Eye (tissue), 1 donor: ENCODE measurements around the gene LINS1.

ENCODE experiments used
- DNase-seq: peaks from one replicate; pipeline ENCODE4 v3.0.0-alpha.2; 2015

Gene LINS1

GRCh38 chr15:100547961-100548360 lies 54.0 kb downstream of the LINS1 start:
- DNase-seq: no peak

- DNase-seq: no peak
Measured at GRCh38 chr15:100544946-100545345, 57.0 kb downstream of the LINS1 start.

GRCh38 chr15:100544338-100544841 lies 57.6 kb downstream of the LINS1 start:
- no peak for DNase-seq

GRCh38 chr15:100542290-100542689 lies 59.7 kb downstream of the LINS1 start:
- no peak for DNase-seq

- no peak for DNase-seq
Measured at GRCh38 chr15:100537331-100537730, 64.7 kb downstream of the LINS1 start.

GRCh38 chr15:100536733-100537132 lies 65.3 kb downstream of the LINS1 start:
- no peak for DNase-seq

GRCh38 chr15:100533886-100534285 lies 68.1 kb downstream of the LINS1 start:
- DNase-seq: no peak

GRCh38 chr15:100531823-100532327 lies 70.1 kb downstream of the LINS1 start:
- no peak for DNase-seq

- DNase-seq: no peak
Measured at GRCh38 chr15:100531204-100531603, 70.8 kb downstream of the LINS1 start.

GRCh38 chr15:100529556-100529955 lies 72.4 kb downstream of the LINS1 start:
- no peak for DNase-seq

GRCh38 chr15:100528833-100529428 lies 73.1 kb downstream of the LINS1 start, which contains the start of gene CERS3:
Gene CERS3 (minus strand): TSS chr15:100528950. CDS start chr15:100501849, 27,101 bp downstream.
- no peak for DNase-seq

GRCh38 chr15:100526027-100526481 lies 75.9 kb downstream of the LINS1 start:
- DNase-seq: peak; percentile 20

GRCh38 chr15:100525436-100525835 lies 76.5 kb downstream of the LINS1 start:
- no peak for DNase-seq

- DNase-seq: no peak
Measured at GRCh38 chr15:100524326-100524725, 77.7 kb downstream of the LINS1 start.

- DNase-seq: no peak
Measured at GRCh38 chr15:100521907-100522306, 80.1 kb downstream of the LINS1 start.

GRCh38 chr15:100520132-100520921 lies 81.7 kb downstream of the LINS1 start:
- DNase-seq: no peak

- DNase-seq: no peak
Measured at GRCh38 chr15:100517846-100518245, 84.1 kb downstream of the LINS1 start.
